Inflammatory macrophage (primary cell): ENCODE data around the gene GBGT1.

Experiments used
- DNase-seq, 2 donors: peaks; one replicate each; pipeline ENCODE4 v3.0.0-alpha.2; 2020 to 2022

The GBGT1 gene

DNA sequence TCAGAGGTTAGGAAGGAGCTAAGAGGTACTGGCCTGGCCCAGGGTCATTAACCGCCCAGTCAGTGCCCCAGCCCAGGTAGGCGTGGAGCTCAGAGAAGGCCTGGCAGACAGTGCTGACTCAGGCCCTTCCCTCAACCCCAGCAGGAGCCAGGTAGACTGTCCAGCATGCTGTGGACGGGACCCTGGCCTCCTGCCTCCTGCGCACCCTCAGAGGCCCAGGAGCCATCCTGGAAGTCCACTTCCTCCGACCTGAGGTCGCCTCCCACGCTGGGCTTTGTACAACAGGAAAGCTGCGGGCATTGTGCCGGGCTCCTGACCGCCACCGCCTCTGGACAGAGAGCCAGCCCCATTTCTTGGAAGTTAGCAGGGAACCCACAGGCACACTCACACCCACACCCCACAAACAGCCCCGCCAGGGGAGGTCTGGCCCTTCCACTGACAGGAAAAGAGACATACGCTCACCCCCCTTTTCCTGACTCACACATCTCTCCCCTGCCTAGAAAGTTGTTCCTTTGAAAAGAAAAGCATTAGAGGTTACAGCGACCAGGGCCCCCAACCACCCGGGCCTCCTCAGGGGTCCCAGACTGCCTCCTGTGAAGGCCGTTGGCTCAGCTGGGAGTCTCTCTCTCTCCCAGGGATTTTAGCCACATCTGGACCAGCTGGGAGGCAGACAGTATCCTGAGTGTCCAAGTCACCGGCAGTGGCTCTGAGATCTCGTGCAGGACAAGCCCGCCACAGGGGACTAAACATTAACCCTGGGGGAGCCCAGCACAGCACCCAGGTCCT is 50.4 kb downstream of the GBGT1 start:
- peak; percentile 84 to 91 for DNase-seq

DNA sequence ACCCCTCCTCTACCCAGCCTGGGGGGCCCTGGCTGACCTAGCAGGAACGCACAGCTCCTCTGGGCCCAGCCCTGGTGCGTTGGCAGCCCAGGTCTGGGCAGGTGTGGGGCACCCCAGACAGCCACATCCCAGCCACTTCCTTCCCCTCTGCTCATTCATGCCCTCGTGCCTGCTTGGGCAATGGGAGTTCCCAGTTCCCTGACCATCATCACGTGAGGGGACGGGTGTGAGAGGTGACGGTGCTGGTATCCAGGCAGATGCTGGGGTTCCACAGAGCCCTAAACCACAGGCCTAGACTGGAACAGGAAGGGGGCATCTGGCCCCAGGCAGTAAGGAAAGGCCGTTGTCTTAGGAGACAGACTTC is 51.1 kb downstream of the GBGT1 start:
- DNase-seq: peak; percentile 96 to 97

DNA sequence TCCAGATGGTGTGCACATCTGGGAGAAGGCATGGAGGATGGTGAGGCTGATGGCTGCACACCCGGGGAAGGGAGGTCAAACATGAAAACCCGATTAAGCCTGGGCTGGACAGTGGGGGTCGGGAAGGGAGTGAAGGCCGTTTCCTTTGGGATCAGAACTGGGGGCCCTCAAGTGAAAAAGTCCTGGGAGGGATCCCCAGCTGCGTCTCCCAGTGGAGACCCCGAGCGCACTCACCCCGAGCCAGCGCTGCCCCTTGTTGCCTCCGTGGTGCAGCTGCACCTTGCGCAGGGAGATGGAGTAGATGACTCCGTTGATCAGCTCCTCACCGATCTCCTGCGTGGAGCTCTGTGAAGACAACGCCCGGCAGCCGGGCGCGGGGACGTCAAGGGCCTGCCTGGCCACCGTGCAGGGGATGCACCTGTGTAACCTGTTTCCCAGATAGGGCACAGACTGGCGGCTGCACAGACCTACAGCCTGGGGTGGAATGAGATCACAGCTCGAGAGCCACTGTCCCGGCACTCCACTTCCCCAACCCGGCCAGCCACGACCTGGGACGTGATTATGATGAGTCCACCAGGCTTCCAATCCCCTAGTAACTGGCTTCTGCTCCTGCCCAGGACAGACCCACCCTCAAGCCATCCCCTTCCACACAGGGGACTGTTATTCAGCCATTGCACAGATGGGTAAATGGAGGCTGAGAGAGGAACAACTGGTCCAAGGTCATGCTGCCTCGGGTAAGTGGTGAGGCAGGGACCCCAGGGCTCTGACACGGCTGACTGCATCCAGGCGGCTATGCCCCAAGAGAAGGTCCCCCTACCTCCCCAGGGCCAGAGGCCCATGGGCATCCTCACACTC is 51.7 kb downstream of the GBGT1 start:
- DNase-seq: peak; percentile 38 to 55

DNA sequence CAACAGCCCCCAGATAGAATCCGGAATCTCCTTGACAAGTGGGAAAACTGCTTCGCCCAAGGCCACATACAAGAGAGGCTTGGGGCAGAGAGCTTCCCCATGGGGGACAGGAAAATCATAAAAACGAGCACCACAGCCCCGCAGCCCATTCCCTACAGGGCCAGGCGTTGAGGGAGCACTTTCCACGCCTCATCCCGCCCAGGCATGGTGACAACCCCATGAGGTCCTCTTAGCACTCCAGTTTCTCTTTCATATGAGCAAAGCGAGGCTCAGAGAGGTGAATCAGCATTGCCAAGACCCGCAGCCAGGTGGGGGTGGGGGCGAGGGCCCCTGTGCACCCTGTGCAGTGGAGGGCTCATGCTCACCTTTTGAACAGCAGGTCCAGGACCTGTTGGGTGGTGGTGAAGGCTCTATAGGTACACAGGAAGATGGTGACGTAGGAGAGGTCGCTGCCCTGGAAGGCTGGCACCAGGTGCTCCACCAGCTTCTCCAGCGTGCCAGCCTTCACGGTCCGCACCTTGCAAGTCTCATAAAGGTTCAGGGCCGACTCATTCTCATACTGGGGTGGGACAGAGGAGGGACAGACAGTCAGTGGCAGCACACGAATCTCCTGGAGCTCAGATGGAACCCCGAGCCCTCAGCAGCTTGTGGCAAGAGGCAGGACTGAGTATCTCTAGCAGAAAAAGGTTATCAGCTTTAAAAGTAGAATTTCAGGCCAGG is 53.6 kb downstream of the GBGT1 start:
- no peak for DNase-seq

DNA sequence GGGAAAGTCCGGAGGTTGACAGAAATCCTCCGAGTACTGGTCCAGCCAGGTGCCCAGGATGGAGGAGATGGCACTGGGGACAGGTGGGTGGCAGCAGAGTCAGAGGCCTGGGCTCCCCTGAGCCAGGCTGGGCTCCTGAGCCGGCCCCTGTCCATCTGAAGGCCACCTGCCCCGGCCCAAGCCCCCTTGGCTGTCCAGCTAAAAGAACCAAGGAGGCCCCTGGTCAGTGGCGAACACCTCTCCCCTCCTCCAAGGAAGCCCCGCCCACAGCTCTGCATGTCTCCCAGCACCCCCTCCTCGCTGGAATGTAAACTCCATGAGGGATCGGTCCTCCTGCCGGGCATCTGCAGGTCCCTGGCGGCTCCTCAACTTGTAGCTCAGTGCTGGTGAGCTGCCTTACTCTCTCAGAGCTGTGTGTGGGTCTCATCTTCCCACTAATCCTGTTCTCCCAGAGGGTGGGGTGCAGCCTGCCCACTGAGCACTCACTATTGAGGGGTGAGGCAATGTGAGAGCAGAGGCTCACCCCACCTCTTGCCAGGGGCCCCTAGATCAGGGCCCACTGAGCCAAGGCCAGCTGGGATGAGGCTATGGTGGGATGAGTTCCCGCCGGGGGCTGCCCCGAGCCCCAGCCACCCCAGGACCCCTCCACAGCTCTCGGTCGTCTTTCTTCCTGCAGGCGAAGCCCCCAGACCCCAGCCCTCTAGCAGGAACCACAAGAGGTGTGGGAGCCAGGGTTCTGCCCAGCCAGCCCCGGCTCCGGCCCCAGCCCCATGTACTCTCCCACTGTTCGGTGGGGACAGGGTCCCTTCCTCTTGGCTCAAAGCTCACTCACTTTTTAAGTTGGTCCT is 54.7 kb downstream of the GBGT1 start:
- no peak for DNase-seq

DNA sequence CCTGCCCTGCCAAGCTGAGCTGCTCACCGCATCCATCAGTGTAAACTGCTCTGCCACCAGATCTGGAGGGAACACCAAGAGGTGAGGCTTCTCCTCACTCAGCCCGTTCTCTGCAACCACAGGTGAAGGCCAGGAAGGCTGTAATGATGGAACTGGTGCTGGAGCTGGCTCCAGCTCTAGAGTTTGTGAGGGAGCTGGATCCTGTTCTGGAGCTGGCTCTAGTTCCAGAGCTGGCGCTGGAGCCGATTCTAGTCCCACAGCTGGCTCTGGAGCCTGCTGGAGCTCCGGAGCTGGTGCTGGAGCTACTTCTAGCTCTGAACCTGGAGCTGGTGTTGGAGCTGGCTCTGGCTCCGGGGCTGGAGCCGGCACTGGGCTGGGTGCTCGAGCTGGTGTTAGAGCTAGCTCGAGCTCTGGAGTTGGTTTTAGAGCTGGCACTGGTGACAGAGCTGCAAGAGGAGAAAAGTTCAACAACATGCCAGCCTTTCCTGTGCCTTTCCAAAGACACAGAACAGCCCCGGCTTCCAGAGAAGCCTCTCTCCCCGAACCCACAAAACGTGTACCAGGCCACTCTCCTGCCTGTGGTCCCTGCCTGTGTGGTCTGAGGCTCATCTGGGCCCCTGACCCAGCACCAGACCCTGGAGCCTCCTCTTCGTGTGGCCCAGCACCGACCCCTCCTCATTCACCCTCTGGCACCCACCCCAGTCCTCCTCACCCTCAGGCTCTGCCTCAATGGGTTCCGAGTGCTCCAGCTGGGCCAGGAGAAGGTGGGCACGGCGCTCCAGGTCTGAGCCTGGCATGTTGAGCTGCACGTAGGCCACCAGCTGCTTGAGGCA is 55.5 kb downstream of the GBGT1 start:
- DNase-seq: no peak

DNA sequence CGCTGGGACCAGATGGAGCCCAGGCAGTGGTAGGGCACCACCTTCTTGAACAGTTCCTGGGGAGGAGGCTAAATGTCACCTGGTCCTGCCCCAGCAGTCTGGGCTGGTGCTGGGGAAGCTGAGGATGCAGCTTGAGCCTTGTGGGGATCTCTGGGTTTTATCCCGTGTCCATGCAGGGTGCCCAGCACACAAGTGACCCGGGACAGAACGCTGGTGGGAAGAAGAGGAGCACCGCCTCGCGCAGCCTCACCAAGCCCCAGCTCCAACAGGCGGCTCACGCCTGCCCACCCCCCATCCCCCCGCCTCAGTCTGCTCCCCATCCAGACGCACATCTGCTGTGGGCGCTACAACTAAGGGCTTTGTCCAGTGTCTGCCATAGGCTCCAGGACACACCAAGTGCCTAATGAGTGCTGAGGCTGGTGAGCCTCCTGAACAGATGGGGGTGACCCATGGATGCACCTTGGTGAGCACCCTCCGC is 56.4 kb downstream of the GBGT1 start:
- no peak for DNase-seq

DNA sequence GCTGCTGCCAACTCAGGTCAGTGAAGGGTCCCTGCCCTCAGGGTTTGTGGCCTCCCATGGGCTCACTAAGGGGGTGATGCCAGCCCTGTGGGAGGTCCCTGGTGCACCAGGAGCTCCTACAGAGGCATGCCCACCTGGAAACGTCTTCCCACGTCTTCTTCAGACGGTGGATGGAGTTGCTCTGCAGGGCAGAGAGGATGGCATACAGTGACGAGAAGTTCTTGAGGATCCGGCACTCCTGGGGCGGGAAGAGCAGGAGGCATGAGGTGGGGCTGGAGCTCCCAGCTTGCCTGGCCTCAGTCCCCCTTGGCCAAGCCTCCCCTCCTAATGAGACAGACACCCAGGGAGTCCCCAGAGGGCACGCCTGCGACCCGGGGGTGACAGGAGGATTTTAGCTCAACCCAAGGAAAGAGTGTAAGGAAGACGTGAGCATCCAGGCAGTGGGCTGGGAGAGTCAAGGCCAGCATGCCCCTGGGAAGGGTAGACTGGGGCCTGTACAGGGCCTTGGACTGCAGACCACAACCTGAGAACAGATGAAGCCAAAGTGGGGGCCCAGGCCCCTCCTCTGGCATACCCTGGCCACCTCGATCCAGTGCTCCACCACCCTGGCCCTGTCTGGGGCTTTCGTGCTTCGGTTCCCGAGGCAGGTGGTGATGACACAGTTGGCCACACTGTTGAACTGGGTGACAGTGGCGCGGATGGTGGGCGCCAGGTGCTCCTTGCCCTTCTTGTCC is 57.0 kb downstream of the GBGT1 start:
- no peak for DNase-seq

DNA sequence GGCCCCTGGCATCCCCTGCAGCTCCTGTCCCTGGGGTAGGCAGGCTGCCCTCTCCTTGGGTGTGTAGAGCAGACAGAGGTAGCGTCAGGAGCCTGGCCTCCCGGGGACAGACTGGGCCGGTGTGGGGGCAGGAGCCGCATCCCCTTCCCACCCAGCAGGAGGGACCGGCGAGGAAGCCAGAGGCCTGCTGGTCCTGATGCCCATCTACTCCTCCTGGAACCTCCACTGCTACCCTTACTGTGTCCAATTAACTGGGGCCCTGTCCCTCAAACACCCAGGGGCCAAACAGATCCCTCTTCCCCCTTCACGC is 58.3 kb downstream of the GBGT1 start:
- no peak for DNase-seq

DNA sequence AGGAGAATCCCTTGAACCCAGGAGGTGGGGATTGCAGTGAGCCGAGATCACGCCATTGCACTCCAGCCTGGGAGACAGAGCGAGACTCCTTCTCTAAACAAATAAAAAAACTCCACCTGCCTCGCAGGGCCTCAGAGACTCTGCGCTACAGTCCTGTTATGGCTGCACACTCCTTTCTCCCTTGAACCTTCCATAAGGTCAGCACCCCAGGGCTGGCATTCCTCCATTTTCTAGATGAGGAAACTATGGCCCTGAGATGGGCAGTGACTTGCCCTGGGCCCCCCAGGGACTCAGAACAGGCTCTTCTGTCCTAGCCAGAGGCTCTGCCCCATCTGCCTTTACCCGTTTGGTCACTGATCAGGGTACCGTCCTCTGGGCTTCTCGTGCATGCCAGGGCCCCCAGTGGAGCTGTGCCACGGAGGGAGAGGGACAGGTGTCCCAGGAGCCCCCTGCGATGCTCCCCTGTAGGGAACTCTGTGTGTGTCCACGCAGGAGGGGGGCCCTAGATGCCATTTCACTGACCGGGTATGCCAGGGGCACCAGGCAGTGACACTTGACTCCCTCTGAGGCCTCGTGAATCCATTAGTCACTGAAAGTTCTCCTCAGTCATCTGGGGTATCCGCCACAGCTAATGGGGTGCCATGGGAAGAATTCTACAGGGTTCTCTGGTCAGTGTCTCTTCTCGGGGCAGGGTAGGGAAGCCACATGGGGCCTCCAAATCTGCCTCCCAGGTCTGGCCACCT is 58.8 kb downstream of the GBGT1 start:
- DNase-seq: no peak

DNA sequence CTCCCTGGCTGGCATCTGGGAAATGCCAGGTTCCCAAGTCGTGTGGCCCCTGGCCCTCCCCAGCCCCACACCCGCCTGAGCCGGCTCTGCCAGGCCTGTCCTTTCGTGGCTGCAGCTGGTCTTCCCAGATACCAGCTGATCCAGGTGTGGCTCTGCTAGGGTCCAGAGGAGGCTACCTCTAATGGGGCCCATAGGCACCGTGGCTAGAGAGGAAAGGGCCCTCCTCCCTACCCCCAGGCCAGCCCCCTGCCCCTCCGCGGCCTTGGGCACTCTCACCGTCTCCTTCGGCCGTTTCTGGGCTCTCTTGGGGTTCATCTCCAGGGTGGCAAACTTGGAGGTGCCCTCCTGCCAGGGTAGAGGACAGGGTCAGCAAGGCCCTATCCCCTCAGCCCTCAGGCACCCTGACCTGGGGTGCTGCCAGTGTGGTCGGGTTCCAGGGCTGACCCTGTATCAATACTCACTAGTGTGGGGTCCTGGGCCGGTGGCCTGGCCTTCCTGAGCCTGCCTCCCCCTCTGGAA is 59.7 kb downstream of the GBGT1 start:
- no peak for DNase-seq

DNA sequence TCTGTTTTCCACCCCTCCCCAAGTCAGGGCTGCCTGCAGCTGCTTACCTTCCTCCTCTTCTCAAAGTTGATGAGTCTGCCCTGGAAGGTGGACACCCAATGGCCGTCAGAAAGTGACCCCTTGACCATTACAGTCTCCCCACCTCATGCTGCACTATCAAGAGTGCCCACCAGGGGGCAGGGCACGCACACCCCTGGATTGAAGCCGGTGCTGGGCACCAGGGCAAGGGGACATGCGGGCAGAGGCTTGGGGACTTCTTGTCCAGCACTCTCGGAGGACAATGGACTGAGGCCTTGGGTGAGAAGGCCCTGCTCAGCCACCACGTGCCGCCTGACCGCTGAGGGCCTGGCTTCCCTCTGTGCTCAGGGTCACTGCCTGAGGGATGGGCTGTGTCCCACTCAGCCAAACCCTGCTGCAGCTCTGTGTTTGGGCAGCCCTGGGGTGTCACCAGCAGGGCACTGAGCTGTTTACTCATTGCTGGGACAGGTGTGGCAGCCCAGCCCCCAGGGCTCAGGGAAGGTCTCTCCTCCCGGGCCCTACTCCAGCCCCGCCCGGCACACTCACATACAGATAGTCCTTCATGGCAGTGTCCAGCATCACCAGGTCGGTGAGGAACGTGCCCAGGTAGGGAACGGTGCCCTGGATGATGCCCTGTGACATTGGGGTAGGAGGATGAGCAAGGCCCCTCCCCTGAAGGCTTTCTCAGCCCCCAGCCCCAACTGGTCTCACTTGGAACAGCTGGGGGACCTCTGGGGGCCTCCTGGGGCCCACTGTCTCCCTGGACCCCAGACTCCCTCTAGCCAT is 60.3 kb downstream of the GBGT1 start:
- peak; percentile 52 to 61 for DNase-seq
